H1 (cell line): ENCODE measurements around the gene NAA10. TPM values are rescaled to one million over a fixed set of nuclear protein-coding genes. Genes with fewer than 3 reads are reported as not detected.

Source experiments
- CHD7 ChIP-seq: fragments of 300-600 bp; sonication (generic); IDR thresholded peaks from 2 replicates; pipeline ENCODE4 v1.7.1; 2012; ENCODE audit warnings: low read length, moderate library complexity, mild to moderate bottlenecking, inconsistent platforms; ENCODE audit not compliant: insufficient replicate concordance
- POU5F1 ChIP-seq: IDR thresholded peaks from 2 replicates; pipeline ENCODE4 v1.6.1; 2011; ENCODE audit warnings: low read depth, mild to moderate bottlenecking, low read length, moderate library complexity
- polyA plus RNA-seq, 7 experiments: library from polyadenylated mRNA; depleted of rRNA in 3 of 7; stranded (reverse) in 5 of 7; unstranded in 2 of 7; fragments of >200 nt in 5 of 7; fragments of 200-250 nt in 2 of 7; gene quantifications; 1 replicate in 5 of 7; 2 replicates in 1 of 7; 4 replicates in 1 of 7; pipeline versions ENCODE4 v1.2.1 to v1.2.3, GENCODE V29; 2011 to 2013; ENCODE audit warnings: missing spikeins in 2 of 7, mixed read lengths in 2 of 7
- total RNA-seq: library from RNA; stranded (reverse); fragmentation: NEBNext Ultra II Directional; extraction: Animal tissue kit (Norgen Biotek cat#: 25700); gene quantifications from 2 replicates; pipeline ENCODE4 v1.2.1, GENCODE V29; 2021

Gene NAA10
- total and polyA plus RNA-seq, 2 of the 8 experiments (the other 6 are each of a cell fraction or from before 2014, with no cell fraction given): 80.4 to 98.8 TPM

- no peak for TF ChIP-seq CHD7
- TF ChIP-seq POU5F1: no peak
Observed at GRCh38 chrX:153897899-153898298, 36.9 kb downstream of the NAA10 start (continued).
